ENCODE data around the gene DISP1.

GRCh38 chr1:222813866-222814535 is 838 bp upstream of the DISP1 start:
- TF ChIP-seq CTCF (IDR thresholded peaks at IDR 0.05) (no peak), POLR2A (IDR thresholded peaks at IDR 0.05) (no peak)

All from Peyer's patch (tissue), 4 donors.